HepG2 (cell line): ENCODE data around the gene PCSK2. TPM values are rescaled to one million over a fixed set of nuclear protein-coding genes. Genes with fewer than 3 reads are reported as not detected.

ENCODE experiments used
- ATAC-seq: fragments of 200-7000 bp; cut with Tn5 transposase; 3 replicates; pipeline ENCODE4 v1.9.1; 2020; ENCODE audit warnings: mild to moderate bottlenecking, moderate library complexity
- BruUV-seq: library from RNA; stranded (reverse); fragments of 400-500 nt; replicated peaks from 2 replicates; lab custom pipeline; 2021; lab: Mats Ljungman, UMichigan
- CTCF ChIA-PET: fragments of 300-600 bp; formaldehyde crosslinking; extraction: SDS; loops from one replicate; lab custom pipeline; 2021; ENCODE audit warnings: low total read pairs, inconsistent platforms, low intra/inter-chr PET ratio; lab: Yijun Ruan, JAX
- POLR2A ChIA-PET: fragments of 350-600 bp; sonication (Branson Sonifier 250); formaldehyde crosslinking; loops from one replicate; lab custom pipeline; 2020; ENCODE audit warnings: antibody characterized with exemption, inconsistent platforms; lab: Yijun Ruan, JAX
- DNase-seq: peaks from one replicate; pipeline ENCODE4 v3.0.0-alpha.2; 2015; ENCODE audit warnings: low spot score
- FAIRE-seq: peaks from 3 replicates; lab custom pipeline; 2011; peaks lifted over from hg19 to GRCh38; lab: Jason Lieb, UNC
- H2AFZ ChIP-seq: one replicate; pipeline ENCODE4 v1.6.1; 2011; ENCODE audit warnings: low read length, inconsistent platforms
- H3K27ac ChIP-seq: fragments of 300-600 bp; 3 replicates; pipeline ENCODE4 v1.8.0; 2011; ENCODE audit warnings: mixed run types, mild to moderate bottlenecking, mixed read lengths, low read length, inconsistent platforms; ENCODE audit not compliant: insufficient read depth; ENCODE audit errors: extremely low read length
- H3K27me3 ChIP-seq, 2 experiments: fragments of 200-600 bp in 1 of 2; 2 replicates in 1 of 2; 3 replicates in 1 of 2; pipeline versions ENCODE4 v1.6.0 to v1.8.0; 2011; ENCODE audit warnings: low read length in 2 of 2, mild to moderate bottlenecking in 2 of 2, moderate library complexity in 2 of 2, inconsistent platforms in 1 of 2; ENCODE audit not compliant: insufficient read depth in 2 of 2, control insufficient read depth in 1 of 2
- H3K36me3 ChIP-seq, 2 experiments: fragments of 200-600 bp in 1 of 2; replicated peaks in 1 of 2; 2 replicates in 1 of 2; 3 replicates in 1 of 2; pipeline versions ENCODE4 v1.5.1 to v1.8.0; 2011; ENCODE audit warnings: low read length in 2 of 2, inconsistent platforms in 1 of 2; ENCODE audit not compliant: insufficient read depth in 2 of 2, control insufficient read depth in 1 of 2
- H3K4me1 ChIP-seq: 2 replicates; pipeline ENCODE4 v1.5.1; 2012; ENCODE audit warnings: low read length, inconsistent platforms; ENCODE audit not compliant: insufficient read depth
- H3K4me2 ChIP-seq: 2 replicates; pipeline ENCODE4 v1.6.0; 2011; ENCODE audit warnings: low read depth, low read length, inconsistent platforms
- H3K4me3 ChIP-seq, 3 experiments: fragments of 200-600 bp in 1 of 3; sonication (generic), shearing (Covaris generic) in 1 of 3; replicated peaks in 1 of 3; 2 replicates each; pipeline ENCODE4 v1.5.1; 2011 to 2016; ENCODE audit warnings: low read length in 3 of 3, inconsistent platforms in 2 of 3, low read depth in 2 of 3, mild to moderate bottlenecking in 2 of 3, control low read depth in 1 of 3, mixed read lengths in 1 of 3; ENCODE audit not compliant: insufficient read depth in 1 of 3
- H3K79me2 ChIP-seq: one replicate; pipeline ENCODE4 v1.6.1; 2011; ENCODE audit warnings: low read length, inconsistent platforms; ENCODE audit not compliant: insufficient read depth
- H3K9ac ChIP-seq: 2 replicates; pipeline ENCODE4 v1.6.0; 2011; ENCODE audit warnings: mild to moderate bottlenecking, low read depth, low read length, inconsistent platforms; ENCODE audit not compliant: insufficient read depth
- H3K9me3 ChIP-seq: 2 replicates; pipeline ENCODE4 v1.5.1; 2012; ENCODE audit warnings: mild to moderate bottlenecking, low read length
- H4K20me1 ChIP-seq: 2 replicates; pipeline ENCODE4 v1.6.0; 2011; ENCODE audit warnings: inconsistent platforms, mild to moderate bottlenecking, low read length, moderate library complexity; ENCODE audit not compliant: insufficient read depth
- AFF4 ChIP-seq: sonication (generic); formaldehyde crosslinking; IDR thresholded peaks from 2 replicates; pipeline ENCODE4 v1.4.0; 2020; ENCODE audit warnings: missing genetic modification reagents
- HOXA7 ChIP-seq: sonication (generic); formaldehyde crosslinking; IDR thresholded peaks from 2 replicates; pipeline ENCODE4 v1.8.1; 2022; ENCODE audit warnings: mild to moderate bottlenecking, missing genetic modification reagents, moderate library complexity
- RNF2 ChIP-seq: fragments of 450-650 bp; conservative IDR thresholded peaks from 2 replicates; pipeline ENCODE4 v1.6.1; 2016; ENCODE audit warnings: low read depth
- TEAD3 ChIP-seq: optimal IDR thresholded peaks from 2 replicates; pipeline ENCODE3; 2016; ENCODE audit warnings: borderline replicate concordance
- ZC3H4 ChIP-seq: sonication (generic); formaldehyde crosslinking; IDR thresholded peaks from 2 replicates; pipeline ENCODE4 v1.4.0; 2020; ENCODE audit warnings: missing genetic modification reagents, borderline replicate concordance
- ZKSCAN1 ChIP-seq: fragments of 150-350 bp; IDR thresholded peaks from 2 replicates; pipeline ENCODE4 v1.6.1; 2014; ENCODE audit warnings: low read length
- ZNF281 ChIP-seq: sonication (generic); formaldehyde crosslinking; IDR thresholded peaks from 2 replicates; pipeline ENCODE4 v1.4.0; 2020; ENCODE audit warnings: missing genetic modification reagents, borderline replicate concordance
- ZNF598 ChIP-seq: sonication (generic); formaldehyde crosslinking; IDR thresholded peaks from 2 replicates; pipeline ENCODE4 v1.5.1; 2020; ENCODE audit warnings: mild to moderate bottlenecking, missing genetic modification reagents, borderline replicate concordance
- ZNF75D ChIP-seq: sonication (generic); formaldehyde crosslinking; IDR thresholded peaks from 2 replicates; pipeline ENCODE4 v1.8.1; 2023; ENCODE audit warnings: missing genetic modification reagents, mild to moderate bottlenecking, borderline replicate concordance
- ZNF773 ChIP-seq: sonication (generic); formaldehyde crosslinking; IDR thresholded peaks from 2 replicates; pipeline ENCODE4 v1.4.0; 2020; ENCODE audit warnings: missing genetic modification reagents, borderline replicate concordance
- ZNF792 ChIP-seq: IDR thresholded peaks from 2 replicates; pipeline ENCODE4 v1.6.1; 2016
- ZNF850 ChIP-seq: sonication (generic); formaldehyde crosslinking; conservative IDR thresholded peaks from 2 replicates; pipeline ENCODE4 v1.9.0; 2021; ENCODE audit warnings: mild to moderate bottlenecking, missing genetic modification reagents
- WGBS: methylation state at CpG from one replicate; pipeline ENCODE4 v1.1.6; 2017; ENCODE audit warnings: low lambda C conversion rate; 5-methylcytosine and 5-hydroxymethylcytosine counted together
- in situ Hi-C: cut with HindIII; loops from 2 replicates; pipeline ENCODE4 v1.10.0; 2017; ENCODE audit warnings: low pct_unique_long_range_greater_than_20kb; ENCODE audit not compliant: extremely low pct_ligation_motif_present
- intact Hi-C: fragments of 100-400 bp; cut with micrococcal nuclease; formaldehyde crosslinking; loops from one replicate; pipeline ENCODE4 v1.10.0; 2022; ENCODE audit not compliant: unreplicated experiment
- polyA plus RNA-seq, 8 experiments: library from polyadenylated mRNA; depleted of rRNA in 3 of 8; stranded (reverse) in 7 of 8; unstranded in 1 of 8; fragments of >200 nt; fragmentation: Illumina TruSeq in 4 of 8; extraction: Trizol in 4 of 8; gene quantifications; 2 replicates each; pipeline versions ENCODE4 v1.2.1 to v1.2.3, GENCODE V29; 2011 to 2016; ENCODE audit warnings: low read depth in 4 of 8, missing spikeins in 1 of 8, mixed read lengths in 1 of 8; ENCODE audit not compliant: insufficient read depth in 1 of 8
- total RNA-seq, 5 experiments: library from RNA; depleted of rRNA; stranded (reverse); fragments of >200 nt; fragmentation: Illumina TruSeq; extraction: Trizol; gene quantifications; 2 replicates each; pipeline ENCODE4 v1.2.3, GENCODE V29; 2016; ENCODE audit warnings: low read depth in 1 of 5

The PCSK2 gene
- total and polyA plus RNA-seq, 2 of the 13 experiments (the other 11 are each of a cell fraction or from before 2014, with no cell fraction given): not detected

DNA sequence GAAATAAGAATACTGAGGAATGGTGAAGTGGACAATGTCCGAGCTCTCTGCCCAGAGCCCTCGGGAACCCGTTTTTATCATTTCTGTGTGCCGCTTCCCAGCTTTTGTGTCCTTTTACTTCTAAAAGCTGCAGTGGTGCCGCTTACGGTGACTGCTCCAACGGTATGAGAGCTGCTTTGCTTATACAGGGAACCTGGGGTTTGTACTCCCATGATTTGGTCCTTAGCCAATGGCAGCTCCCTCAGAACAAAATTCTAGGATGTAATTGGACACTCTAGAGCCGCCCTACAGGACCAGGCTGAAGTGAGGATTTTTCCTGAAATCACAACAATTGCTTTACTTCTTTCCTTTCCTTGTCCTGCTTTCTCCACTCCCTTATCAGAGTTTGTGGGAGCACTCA lies 24.2 kb upstream of the PCSK2 start:
- ATAC-seq (peak; percentile 54), FAIRE-seq (no peak), DNase-seq (no peak)
- TF ChIP-seq ZNF598 (no peak), ZNF792 (no peak), ZNF75D (CRISPR knock-in tag) (no peak)
- H3K4me3 ChIP-seq: no peak overlapping the region
- in situ Hi-C loops (no loop called here), intact Hi-C loops (no loop called here)
- H4K20me1 ChIP-seq: no peaks in the 10 kb centered on the region
- H3K9me3 ChIP-seq: no peaks in the 10 kb centered on the region
- POLR2A ChIA-PET: no interaction called here
- H3K4me2 ChIP-seq: no peak overlapping the region
- no peak overlapping the region for H3K9ac ChIP-seq
- no peak overlapping the region for H2AFZ ChIP-seq
- 6% methylated on average over 8 of the region's 8 CpGs for WGBS
- BruUV-seq: no TSS peak
- H3K27me3 ChIP-seq: peaks cover 0 to 7% of the 10 kb centered on the region in 2 experiments; a peak in 1 of 5 replicates
- H3K27ac ChIP-seq: no peak overlapping the region
- no peaks in the 10 kb centered on the region for H3K4me1 ChIP-seq
- no peaks in the 10 kb centered on the region for H3K79me2 ChIP-seq
- CTCF ChIA-PET: no interaction called here
- no peaks in the 10 kb centered on the region for H3K36me3 ChIP-seq

GRCh38 chr20:17205084-17205813 lies 21.6 kb upstream of the PCSK2 start:
- Histone ChIP-seq H3K9me3 (no peaks in the 10 kb centered on the region), H3K4me2 (no peak overlapping the region), H2AFZ (no peak overlapping the region), H3K4me3 (no peak overlapping the region), H3K9ac (no peak overlapping the region), H3K36me3 (no peaks in the 10 kb centered on the region), H3K79me2 (no peaks in the 10 kb centered on the region), H3K4me1 (no peaks in the 10 kb centered on the region), H4K20me1 (no peaks in the 10 kb centered on the region), H3K27ac (no peak overlapping the region), H3K27me3 (peaks cover 0 to 7% of the 10 kb centered on the region in 2 experiments; a peak in 1 of 5 replicates)
- in situ Hi-C loops: no loop called here
- no peak for FAIRE-seq
- DNase-seq: no peak
- ChIA-PET POLR2A (no interaction called here), CTCF (no interaction called here)
- intact Hi-C loops: no loop called here
- WGBS: 16% methylated on average over 7 of the region's 7 CpGs
- no TSS peak for BruUV-seq
- ATAC-seq: no peak
- no peak for TF ChIP-seq ZKSCAN1
- no peak for TF ChIP-seq ZNF850 (CRISPR knock-in tag)
- no peak for TF ChIP-seq ZNF281
- no peak for TF ChIP-seq TEAD3 (CRISPR knock-in tag)
- TF ChIP-seq AFF4 (CRISPR knock-in tag): no peak
- no peak for TF ChIP-seq ZC3H4 (CRISPR knock-in tag)
- TF ChIP-seq ZNF773: no peak
- TF ChIP-seq RNF2: no peak
- no peak for TF ChIP-seq HOXA7 (CRISPR knock-in tag)
